SK-N-SH treated with all-trans-retinoic acid at 6 μM for 48 hours (cell line): Measurements from ENCODE around the gene TIMM23.
"Not testable (repeated sequence)": the region's sequence is repeated elsewhere in the genome, so short reads cannot be mapped to it uniquely, and the experiment has no call there.

ENCODE experiments used
- ATAC-seq: fragments of 200-7000 bp; cut with Tn5 transposase; 3 replicates; pipeline ENCODE4 v1.9.1; 2020; ENCODE audit warnings: mild to moderate bottlenecking, moderate library complexity
- ARNTL ChIP-seq: fragments of 450-650 bp; formaldehyde crosslinking; IDR thresholded peaks from 2 replicates; pipeline ENCODE4 v1.5.0; 2020; ENCODE audit warnings: low read depth, mild to moderate bottlenecking, moderate library complexity, borderline replicate concordance
- BACH2 ChIP-seq: fragments of 250-450 bp; sonication (Bioruptor Pico); IDR thresholded peaks from 2 replicates; pipeline ENCODE4 v1.9.0; 2021; ENCODE audit warnings: mild to moderate bottlenecking, borderline replicate concordance
- CSDC2 ChIP-seq: fragments of 250-450 bp; sonication (Bioruptor Pico); IDR thresholded peaks from 2 replicates; pipeline ENCODE4 v1.5.0; 2020; ENCODE audit warnings: mild to moderate bottlenecking, moderate library complexity
- CSRNP3 ChIP-seq: fragments of 250-450 bp; sonication (Bioruptor Pico); IDR thresholded peaks from 2 replicates; pipeline ENCODE4 v1.5.1; 2021; ENCODE audit warnings: mild to moderate bottlenecking, moderate library complexity
- ESRRG ChIP-seq: fragments of 250-450 bp; sonication (Bioruptor Pico); IDR thresholded peaks from 2 replicates; pipeline ENCODE4 v1.6.1; 2021; ENCODE audit warnings: mild to moderate bottlenecking
- GLIS3 ChIP-seq: fragments of 250-450 bp; sonication (Bioruptor Pico); IDR thresholded peaks from 2 replicates; pipeline ENCODE4 v1.5.0; 2020; ENCODE audit warnings: mild to moderate bottlenecking, moderate library complexity
- ISL1 ChIP-seq: fragments of 250-450 bp; sonication (Bioruptor Pico); IDR thresholded peaks from 2 replicates; pipeline ENCODE4 v2.1.2; 2022; ENCODE audit warnings: mild to moderate bottlenecking, moderate library complexity
- OSR1 ChIP-seq: fragments of 250-450 bp; sonication (Bioruptor Pico); IDR thresholded peaks from 2 replicates; pipeline ENCODE4 v1.8.0; 2022; ENCODE audit warnings: moderate library complexity, mild to moderate bottlenecking, inconsistent platforms
- PATZ1 ChIP-seq: fragments of 250-450 bp; sonication (Bioruptor Pico); IDR thresholded peaks from 2 replicates; pipeline ENCODE4 v1.8.0; 2020; ENCODE audit warnings: mild to moderate bottlenecking, moderate library complexity, borderline replicate concordance
- POU6F1 ChIP-seq: fragments of 250-450 bp; sonication (Bioruptor Pico); IDR thresholded peaks from 2 replicates; pipeline ENCODE4 v1.8.0; 2021; ENCODE audit warnings: low read depth, mild to moderate bottlenecking, moderate library complexity, borderline replicate concordance
- PPARA ChIP-seq: fragments of 250-450 bp; sonication (Bioruptor Pico); IDR thresholded peaks from 2 replicates; pipeline ENCODE4 v1.5.0; 2020; ENCODE audit warnings: mild to moderate bottlenecking, borderline replicate concordance
- RARB ChIP-seq: fragments of 250-450 bp; sonication (Bioruptor Pico); IDR thresholded peaks from 2 replicates; pipeline ENCODE4 v1.8.0; 2021; ENCODE audit warnings: mild to moderate bottlenecking, moderate library complexity
- SNAI2 ChIP-seq: fragments of 250-450 bp; sonication (Bioruptor Pico); IDR thresholded peaks from 2 replicates; pipeline ENCODE4 v1.5.0; 2020; ENCODE audit warnings: mild to moderate bottlenecking, moderate library complexity
- TCF4 ChIP-seq: fragments of 250-450 bp; sonication (Bioruptor Pico); IDR thresholded peaks from 2 replicates; pipeline ENCODE4 v1.8.0; 2021; ENCODE audit warnings: mild to moderate bottlenecking, moderate library complexity, borderline replicate concordance
- TSHZ2 ChIP-seq: fragments of 250-450 bp; sonication (Bioruptor Pico); IDR thresholded peaks from 2 replicates; pipeline ENCODE4 v1.5.0; 2020; ENCODE audit warnings: mild to moderate bottlenecking, moderate library complexity
- ZC3H10 ChIP-seq: fragments of 250-450 bp; sonication (Bioruptor Pico); IDR thresholded peaks from 2 replicates; pipeline ENCODE4 v1.5.1; 2021; ENCODE audit warnings: mild to moderate bottlenecking, moderate library complexity
- ZFP3 ChIP-seq: fragments of 250-450 bp; sonication (Bioruptor Pico); IDR thresholded peaks from 2 replicates; pipeline ENCODE4 v1.5.0; 2020; ENCODE audit warnings: mild to moderate bottlenecking, moderate library complexity
- ZFP30 ChIP-seq: fragments of 450-650 bp; formaldehyde crosslinking; IDR thresholded peaks from 2 replicates; pipeline ENCODE4 v1.5.0; 2022; ENCODE audit warnings: mild to moderate bottlenecking, moderate library complexity
- ZNF565 ChIP-seq: fragments of 450-650 bp; formaldehyde crosslinking; conservative IDR thresholded peaks from 2 replicates; pipeline ENCODE4 v1.5.0; 2020; ENCODE audit warnings: low read depth, mild to moderate bottlenecking, moderate library complexity
- ZNF70 ChIP-seq: fragments of 450-650 bp; formaldehyde crosslinking; IDR thresholded peaks from 2 replicates; pipeline ENCODE4 v1.5.0; 2020; ENCODE audit warnings: mild to moderate bottlenecking, moderate library complexity
- ZNF8 ChIP-seq: fragments of 450-650 bp; formaldehyde crosslinking; IDR thresholded peaks from 2 replicates; pipeline ENCODE4 v1.5.0; 2020; ENCODE audit warnings: mild to moderate bottlenecking, moderate library complexity

The TIMM23 gene

GRCh38 chr10:46001187-46001756 lies 29.0 kb downstream of the TIMM23 start:
- TF ChIP-seq BACH2 (CRISPR knock-in tag) (no peak), ZFP3 (CRISPR knock-in tag) (no peak), RARB (no peak), POU6F1 (CRISPR knock-in tag) (no peak), ZNF70 (CRISPR knock-in tag) (no peak), ARNTL (CRISPR knock-in tag) (no peak), ESRRG (no peak), GLIS3 (CRISPR knock-in tag) (no peak), PATZ1 (no peak), TCF4 (no peak), SNAI2 (CRISPR knock-in tag) (no peak), TSHZ2 (CRISPR knock-in tag) (no peak), OSR1 (CRISPR knock-in tag) (no peak), CSRNP3 (CRISPR knock-in tag) (no peak), ZNF565 (CRISPR knock-in tag) (no peak), ZC3H10 (CRISPR knock-in tag) (no peak), ISL1 (CRISPR knock-in tag) (no peak), PPARA (no peak), ZNF8 (no peak)
- ATAC-seq: no peak

GRCh38 chr10:46002189-46002687 lies 29.9 kb downstream of the TIMM23 start:
- ATAC-seq: not testable (repeated sequence)

- TF ChIP-seq CSDC2 (CRISPR knock-in tag) (no peak), BACH2 (CRISPR knock-in tag) (no peak), ISL1 (CRISPR knock-in tag) (no peak), ESRRG (no peak), POU6F1 (CRISPR knock-in tag) (no peak), ZFP30 (CRISPR knock-in tag) (no peak), TSHZ2 (CRISPR knock-in tag) (no peak), ZC3H10 (CRISPR knock-in tag) (no peak), SNAI2 (CRISPR knock-in tag) (no peak)
- TF ChIP-seq, all 23 proteins: peak for 0
Measured at GRCh38 chr10:46002916-46003693, 30.8 kb downstream of the TIMM23 start.

More at GRCh38 chr10:46002916-46003693, 30.8 kb downstream of the TIMM23 start:
- ATAC-seq: no peak
